Stimulated activated naive CD8-positive, alpha-beta T cell treated with anti-CD3 and anti-CD28 coated beads, Interleukin-15, Interleukin-2, amounts not matched to agents 100 U/mL and 50 U/mL, for 24 hours (primary cell): ENCODE data around the gene ANKH.

Experiments used
- ATAC-seq: fragments of 150-1000 bp; cut with Tn5 transposase; one replicate; pipeline ENCODE4 v1.10.0; 2021
- DNase-seq: peaks from one replicate; pipeline ENCODE4 v3.0.0; 2021

Gene ANKH

DNA sequence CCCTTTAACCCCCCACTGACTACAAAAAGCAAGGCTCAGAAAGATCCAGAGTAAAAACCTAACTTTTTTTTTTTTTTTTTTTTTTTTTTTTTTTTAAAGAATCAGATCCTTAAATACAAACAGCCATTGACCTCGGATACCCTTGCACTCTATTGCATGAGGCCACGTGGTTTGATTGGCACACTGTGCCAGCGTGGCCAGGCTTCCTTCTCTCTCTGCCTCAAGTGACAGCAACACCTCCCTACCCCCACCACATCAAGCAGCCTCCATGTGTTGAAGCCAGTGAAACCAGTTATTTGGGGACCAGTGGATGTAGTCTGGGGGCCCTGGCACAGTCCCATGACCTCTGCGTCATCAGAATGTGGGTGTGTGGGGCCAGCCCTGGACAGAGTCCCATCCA is 135.6 kb downstream of the ANKH start:
- ATAC-seq: no peak

DNA sequence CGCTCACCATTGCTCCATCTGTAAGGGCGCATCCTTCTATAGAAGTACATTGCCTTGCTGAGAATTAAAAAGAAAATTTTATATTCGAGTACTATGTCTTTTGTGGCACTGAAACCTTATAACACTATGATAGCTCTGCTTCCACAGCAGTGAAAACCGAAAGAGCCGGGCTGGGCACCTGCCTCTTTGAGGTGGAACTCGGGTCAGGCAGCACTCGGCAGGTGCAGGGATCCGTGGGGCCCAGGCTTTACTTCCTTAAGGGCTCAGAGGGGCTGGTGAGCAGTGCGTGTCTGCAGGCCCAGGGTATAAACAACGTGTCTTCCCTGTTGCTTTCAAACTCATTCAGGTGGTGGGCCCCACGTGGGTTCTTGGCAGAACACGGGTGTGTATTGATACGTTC is 137.2 kb downstream of the ANKH start:
- no peak for ATAC-seq
- DNase-seq: no peak

More for the DNA sequence above, 135.6 kb downstream of the ANKH start:
- DNase-seq: no peak

DNA sequence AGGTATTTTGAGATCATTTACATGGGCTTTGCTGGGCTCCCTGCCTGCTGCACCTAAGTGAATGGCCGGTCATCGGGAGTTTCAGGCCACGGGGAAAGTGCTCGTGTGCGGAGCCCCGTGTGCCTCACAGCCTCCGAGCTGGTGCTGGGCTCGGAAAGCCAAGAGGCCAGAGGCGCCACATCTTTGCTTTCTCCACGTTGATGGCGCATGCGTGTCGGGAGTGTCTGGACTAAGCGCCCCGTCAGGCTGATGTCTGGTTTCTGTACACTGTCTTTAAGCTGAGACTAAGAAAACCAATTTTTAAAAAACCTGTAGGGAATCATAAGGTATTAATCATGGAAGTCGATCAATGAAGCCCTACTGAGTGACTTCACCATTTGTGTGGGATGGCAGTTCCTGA is 137.9 kb downstream of the ANKH start:
- ATAC-seq: no peak
- no peak for DNase-seq

DNA sequence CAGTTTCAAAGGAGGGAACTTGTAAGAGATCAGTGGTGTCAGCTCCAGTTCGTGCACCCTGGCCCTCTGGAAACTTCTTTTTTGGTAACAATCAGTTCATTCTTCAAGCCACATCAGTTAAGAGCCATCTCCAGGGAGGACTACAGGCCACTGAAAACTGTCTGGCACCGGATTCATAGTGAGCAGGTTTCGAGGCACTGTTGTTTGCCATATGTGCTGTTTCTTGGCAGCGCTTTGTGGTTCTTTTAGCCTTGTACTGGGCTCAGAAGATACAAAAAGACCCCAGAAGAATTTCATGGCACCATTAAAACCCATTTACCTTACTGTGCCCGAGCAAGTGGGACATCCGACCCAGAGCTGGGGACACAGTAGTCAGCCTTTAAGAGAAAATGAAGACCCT is 138.6 kb downstream of the ANKH start:
- ATAC-seq (no peak), DNase-seq (no peak)

DNA sequence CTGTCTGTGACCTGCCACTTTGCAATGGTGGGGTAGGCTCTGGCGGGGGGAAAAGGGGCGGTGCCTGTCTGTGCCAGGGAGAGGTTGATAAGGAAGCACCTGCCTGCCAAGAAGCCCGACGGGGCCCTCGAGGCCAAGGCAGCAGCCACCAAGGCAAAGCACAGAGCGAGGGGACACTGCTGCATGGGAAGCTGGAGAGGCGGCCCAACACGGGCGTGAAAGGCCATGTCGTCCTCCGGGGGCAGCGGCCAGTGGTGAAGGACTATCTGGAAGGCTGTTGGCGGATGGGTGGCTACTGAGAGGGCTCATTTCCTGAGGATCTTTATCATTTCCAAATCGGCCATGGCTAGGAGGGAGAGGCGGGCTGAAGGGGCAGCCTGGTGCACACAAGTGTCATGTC is 140.7 kb downstream of the ANKH start:
- DNase-seq (no peak), ATAC-seq (no peak)

DNA sequence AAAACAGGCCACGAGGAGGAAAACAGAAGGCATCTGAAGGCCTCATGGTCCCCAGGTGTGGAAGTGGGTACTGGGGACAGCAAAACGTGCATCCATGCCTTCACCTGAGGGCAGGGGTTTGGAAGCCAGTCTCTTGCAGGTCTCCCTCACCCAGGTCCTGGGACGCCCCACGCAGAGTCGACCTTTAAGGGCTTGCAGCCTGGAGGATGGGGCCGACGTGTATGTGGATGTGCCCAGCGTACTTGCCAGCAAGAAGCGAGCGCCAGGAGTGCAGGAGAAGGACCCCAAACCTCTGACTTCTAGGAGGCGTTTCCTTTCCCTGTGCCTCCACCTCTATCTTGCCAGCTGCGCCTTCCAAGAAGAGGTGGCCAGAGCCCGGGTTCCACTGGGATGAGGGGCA is 141.1 kb downstream of the ANKH start:
- DNase-seq (no peak), ATAC-seq (no peak)

DNA sequence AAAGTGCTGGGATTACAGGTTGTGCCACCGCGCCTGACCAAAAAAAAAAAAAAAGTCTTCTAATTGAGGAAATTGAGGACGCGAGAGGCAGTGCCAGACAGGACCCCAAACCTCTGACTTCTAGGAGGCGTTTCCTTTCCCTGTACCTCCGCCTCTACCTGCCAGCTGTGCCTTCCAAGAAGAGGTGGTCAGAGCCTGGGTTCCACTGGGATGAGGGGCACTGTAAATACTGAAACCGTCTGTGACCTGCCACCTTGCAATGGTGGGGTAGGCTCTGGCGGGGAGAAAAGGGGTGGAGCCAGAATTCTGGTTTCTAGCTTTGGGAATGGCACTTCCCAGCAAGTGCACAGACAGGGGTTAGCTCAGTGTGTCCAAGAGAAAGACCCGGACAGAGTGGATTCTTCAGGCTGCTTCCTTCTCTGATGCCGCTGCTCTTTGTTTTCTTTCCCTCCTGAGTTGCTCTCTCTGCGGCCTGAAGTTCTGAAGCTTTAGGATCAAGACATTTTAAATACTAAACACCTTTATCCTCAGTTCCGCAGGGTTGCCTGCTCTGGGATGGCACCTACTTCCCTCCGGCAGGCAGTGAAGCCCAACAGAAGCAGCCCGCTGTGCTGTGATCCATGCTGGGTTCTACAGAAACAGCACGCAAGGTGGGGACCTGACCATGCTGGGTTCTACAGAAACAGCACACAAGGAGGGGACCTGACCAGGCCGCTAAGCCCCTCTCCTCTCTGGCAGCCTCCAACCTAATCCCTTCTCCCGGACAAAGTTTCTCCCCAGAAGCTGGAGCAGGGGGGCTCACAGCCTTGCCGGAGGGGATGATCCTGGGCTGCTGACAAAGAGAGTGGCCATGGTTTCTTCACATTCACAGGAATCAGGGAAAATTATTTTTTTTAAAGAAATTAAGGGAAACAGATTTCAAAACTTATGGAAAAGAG is 141.9 kb downstream of the ANKH start:
- no peak for DNase-seq
- ATAC-seq: no peak

DNA sequence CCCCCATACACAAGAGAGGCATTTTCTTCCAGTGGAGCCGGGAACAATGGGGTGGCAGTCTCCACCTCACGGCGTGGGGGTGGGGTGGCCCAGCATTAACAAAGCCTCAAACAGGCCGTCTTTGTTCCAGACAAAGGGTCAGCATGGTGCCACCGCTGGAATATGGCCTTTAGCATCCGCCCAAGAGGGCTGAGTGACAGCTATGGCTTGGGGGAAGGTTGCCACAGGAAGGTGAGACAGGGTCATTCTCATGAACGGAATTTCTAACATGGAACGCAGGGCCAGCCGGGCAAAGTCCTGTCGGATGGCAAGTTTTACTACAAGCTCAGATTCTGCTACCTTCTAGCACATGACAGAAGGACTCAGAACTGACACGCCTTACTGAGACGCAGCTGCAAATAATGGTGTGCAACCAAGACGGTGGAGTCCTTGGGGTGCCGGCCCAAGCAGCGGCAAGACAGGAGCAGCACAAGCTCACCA is 143.1 kb downstream of the ANKH start:
- ATAC-seq: no peak

DNA sequence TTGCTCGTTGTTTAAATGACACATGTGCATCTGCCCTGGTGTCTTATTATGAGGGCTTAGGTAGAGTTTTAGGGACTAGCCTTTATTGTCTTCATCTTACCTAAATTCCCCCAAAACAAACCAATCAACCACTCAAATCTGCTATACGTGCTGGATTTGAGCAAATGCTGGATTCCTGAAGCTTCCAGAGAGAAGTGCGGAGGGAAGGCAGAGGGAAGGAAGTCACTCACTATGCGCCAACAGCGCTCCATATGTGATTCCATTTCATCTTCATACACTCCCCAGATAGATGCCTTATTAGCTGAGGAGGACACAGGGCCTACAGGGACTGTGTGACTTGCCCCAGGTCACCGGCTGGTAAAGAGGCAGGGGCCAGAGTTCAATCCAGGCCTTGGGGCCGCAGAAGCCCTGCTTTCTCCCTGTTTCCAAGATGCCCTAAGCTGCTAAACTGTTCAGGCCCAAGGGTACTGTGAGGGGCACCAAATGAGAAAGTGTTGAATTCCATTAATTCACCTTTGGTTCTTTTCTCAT is 143.6 kb downstream of the ANKH start:
- DNase-seq: no peak
- ATAC-seq: no peak

More for the DNA sequence above, 143.1 kb downstream of the ANKH start:
- no peak for DNase-seq

DNA sequence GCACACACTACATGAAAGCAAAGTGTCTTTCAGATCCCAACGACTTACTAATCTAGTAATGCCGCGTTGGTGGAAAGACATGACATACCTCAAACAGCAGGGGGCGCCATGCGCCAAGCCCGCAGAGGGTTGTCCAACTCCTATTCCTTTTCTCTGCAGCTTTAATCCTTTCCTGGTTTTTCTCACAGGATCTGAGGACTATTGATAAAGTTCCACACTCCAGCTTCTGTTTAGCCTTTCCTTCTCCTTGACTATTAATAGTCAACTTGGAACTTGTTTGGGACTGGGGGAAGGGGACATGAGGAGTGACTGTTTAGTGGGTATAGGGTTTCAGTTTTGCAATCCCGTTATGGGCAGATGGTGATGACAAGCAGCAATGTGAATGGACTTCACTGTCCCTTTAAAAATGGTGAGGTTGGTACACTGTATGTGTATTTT is 144.1 kb downstream of the ANKH start:
- ATAC-seq: peak; percentile 58
- DNase-seq: peak; percentile 83

DNA sequence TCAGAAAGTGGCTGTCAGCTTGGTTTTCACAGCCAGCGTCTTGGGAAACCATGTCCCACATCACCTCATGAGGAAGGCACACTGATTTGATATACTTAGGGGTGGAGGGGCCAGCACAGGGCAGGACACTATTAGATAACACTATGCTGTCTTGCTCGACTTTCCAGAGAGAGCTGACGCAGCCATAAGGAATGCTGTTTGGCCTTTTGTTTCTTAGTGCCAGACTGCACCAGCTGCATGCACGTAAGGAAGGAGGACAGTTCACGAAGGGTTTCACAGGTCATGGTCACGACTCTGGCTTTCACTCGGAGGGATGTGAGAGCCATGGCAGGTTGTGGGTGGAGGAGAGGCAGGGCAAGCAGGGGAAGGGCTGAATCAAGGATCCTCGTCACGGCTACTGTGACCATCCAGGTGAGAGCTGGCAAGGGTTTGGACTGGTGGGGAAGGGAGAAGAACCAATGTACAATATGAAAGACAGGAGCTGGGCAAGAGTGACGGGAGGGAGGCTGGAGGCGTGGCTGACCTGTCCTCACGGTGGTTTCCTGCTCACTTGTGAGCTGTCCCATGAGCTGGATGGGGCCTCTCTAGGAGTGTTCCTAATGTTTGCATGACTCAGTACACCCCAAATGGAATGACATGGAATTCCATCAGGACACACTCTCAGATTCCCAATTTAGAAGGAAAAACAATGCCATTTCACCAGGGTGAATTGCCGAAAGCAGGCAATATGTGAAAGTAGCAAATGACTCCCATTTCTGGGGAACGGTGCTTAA is 145.3 kb downstream of the ANKH start:
- ATAC-seq: no peak
- no peak for DNase-seq

DNA sequence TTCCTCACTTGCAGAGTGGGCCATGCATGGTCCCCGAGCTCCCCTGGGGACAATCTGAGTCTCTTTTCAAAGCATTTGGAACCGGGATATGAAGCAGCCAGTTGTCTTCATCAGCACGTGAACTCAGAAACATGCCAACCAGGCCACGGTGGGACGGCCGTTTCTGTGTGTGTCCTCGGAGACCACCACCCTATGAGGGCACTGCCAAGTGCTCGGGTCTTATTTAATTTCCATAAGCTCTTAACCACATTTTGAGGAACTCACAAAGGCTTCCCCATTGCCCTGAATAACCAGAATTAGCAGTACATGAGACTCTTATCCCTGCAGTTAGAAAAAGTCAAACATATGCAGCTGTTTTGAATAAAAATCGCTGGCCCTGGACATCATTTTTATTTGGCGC is 146.9 kb downstream of the ANKH start:
- no peak for DNase-seq

DNA sequence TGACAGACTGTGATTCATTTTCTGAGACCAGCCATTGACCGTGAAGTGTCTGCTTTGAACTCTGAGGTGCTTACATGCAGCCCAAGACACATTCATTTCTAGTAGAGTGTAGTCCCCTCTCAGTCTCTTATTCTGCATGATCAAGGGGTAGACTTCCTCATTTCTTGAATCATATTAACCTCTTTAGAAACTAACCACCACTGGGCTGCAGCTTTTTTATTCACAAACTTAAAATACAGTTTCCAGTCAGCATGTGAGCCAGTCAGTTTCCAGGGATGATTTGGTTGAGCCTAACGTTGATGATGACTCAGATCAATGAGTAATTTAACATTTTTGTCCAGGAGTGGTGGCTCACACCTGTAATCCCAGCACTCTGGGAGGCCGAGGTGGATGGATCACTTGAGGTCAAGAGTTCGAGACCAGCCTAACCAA is 147.9 kb downstream of the ANKH start:
- ATAC-seq: peak; percentile 67
- no peak for DNase-seq

More for the DNA sequence above, 146.9 kb downstream of the ANKH start:
- no peak for ATAC-seq

DNA sequence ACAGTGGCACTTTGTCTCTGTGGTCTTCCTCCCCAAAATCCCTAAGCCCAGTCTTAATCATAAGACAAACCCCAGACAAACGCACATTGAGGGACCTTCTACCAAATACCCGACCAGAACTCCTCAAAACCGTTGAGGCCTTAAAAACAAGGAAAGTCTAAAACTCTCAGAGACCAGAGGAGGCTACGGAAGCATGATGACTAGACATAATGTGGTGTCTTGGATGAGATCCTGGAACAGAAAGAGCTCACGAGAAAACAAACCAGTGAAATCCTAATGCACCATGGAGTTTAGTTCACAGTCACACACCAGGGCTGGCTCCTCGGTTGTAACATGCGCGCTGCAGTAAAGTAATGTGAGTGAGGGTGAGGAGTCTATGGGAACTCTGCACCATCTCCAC is 148.7 kb downstream of the ANKH start:
- DNase-seq: no peak
- no peak for ATAC-seq

DNA sequence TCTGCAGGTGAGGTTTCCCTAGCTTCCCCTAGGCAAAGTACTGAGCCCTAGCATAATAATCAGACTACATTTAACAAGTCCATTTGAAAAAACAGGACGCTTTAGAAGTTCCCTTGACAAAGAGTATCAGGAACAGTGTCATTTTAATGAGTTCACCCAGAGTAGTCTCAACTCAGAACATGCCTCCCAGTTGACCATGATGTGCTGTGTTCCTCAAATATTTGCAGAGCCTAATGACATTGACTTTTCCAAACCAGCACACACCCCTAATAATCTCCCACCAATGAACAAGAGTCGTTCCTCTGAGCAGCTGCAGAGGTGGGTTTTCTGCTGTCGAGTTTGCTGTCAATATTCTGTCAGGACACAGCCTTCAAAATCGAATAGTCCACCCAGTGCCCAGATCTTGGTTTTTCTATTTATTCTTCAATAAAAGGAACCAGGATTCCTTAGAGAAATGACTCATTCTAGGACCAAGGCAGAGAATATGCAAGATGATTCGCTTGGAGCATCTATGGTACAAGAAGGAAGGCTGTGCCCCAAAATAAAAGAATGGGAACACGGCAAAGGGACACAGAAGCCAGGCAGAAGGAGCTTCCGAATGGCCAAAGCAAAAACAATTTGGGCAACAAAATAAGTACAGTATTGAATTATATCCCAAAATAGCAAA is 149.5 kb downstream of the ANKH start:
- DNase-seq (no peak), ATAC-seq (no peak)

DNA sequence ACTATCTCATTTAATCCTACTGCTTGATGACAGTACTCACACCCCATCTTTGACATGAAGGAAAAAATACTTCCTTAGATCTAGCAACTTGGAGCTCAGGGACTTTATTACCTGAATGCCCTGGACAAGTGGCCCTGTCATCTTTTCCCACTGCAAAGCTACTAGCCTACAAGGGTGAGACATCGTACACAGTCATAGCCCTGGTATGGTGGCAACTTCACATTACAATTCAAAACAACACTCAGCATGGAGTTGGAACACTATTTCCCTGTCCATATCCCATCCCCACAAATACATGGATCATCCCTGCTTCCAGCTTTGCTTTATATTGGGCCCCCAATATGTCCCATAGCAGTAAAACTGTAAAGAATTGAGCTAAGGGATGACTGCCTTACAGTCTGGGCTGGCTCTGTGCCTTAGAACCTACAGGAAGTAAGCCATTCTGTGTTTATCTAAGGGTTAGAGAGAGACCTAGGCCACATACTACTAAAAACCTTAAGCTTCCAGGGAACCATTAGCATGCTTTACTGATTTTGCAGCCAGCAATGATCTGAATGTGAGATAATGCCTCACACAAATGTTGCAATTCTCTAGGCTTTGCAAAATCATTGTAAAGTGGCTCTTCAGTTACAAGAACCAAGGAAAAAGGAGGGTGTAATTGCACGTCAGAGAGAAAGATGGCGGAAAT is 151.2 kb downstream of the ANKH start:
- no peak for DNase-seq

DNA sequence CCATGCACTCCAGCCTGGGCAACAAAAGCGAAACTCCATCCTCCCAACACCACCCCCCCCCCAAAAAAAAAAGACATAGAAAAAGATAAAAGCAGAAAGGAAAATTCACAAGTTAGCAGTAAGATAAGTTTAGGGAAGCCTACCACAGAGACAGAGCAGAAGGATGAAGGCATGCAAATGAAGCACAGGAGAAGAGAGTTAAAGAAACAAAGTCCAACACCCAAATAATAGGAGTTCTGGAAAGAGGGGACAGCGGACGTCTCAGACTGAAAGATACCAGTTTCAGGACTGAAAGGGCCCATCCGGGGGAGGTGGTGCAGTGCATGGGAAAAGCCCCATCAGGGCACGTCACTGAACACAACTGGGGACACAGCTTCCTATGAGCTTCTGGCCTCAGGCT is 152.8 kb downstream of the ANKH start:
- no peak for DNase-seq
- no peak for ATAC-seq

More for the DNA sequence above, 151.2 kb downstream of the ANKH start:
- ATAC-seq: no peak

DNA sequence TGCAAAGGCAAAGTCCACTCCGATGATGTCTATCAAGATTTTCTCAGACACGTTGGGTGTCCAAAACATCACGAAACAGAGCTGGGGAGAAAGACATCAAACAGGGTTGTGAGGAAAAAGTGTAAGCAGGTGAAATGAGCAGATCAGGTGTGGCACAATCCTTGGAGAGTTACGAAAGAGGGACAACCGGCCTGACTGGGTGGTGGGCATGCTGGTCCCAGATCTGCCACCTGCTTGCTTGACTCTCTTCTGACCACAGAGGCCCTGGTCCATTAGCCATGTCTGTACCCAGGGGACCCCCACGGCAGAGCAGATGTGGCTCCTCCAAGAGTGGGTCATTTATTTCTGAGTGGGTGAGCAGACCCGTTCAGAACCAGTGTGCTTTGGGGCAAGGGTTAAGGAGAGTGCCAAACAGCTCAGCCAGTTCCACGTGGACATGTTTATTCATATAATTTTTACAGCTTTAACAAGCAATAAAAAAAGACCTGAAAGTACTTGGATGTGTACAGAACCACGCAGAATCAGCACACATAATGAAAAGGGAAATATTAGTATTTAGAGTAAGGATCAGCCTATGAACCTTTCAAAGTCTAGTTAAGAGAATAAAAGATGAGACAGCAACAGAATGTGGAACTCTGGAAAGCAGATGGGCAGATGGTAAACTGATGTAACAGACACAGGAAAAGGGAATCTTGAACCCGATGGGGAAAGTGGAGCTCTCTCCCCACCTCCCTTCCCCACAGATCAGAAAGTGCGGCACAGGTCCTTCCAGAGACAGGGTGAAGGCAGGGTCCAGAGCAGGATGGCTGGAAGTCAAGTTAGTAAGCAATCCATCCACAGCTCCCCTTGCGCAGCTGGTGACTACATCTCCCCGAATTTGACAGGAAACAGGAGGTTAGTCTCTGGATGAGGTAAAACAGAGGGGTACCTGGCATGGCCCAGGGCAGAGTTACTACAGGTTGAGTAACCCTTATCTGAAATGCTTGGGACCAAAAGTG is 154.5 kb downstream of the ANKH start:
- DNase-seq: no peak
- ATAC-seq: no peak

DNA sequence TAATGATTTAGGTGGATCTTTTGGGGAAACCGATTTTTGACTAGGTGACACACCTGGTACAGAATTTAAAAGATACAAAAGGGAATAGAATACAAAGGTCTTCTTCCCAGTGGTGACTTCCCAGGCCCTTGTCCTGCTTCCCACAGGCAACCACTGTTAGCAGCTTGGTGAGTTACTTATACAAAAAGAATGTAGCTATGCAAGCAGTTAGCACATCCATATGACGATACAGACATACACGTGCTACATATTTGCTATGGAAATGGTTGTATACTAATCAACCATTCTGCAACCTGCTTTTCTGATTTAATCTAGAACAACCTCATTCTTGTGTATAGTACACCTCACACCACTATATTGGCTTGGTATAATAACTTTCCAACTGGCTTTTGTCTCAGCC is 156.1 kb downstream of the ANKH start:
- no peak for ATAC-seq
- DNase-seq: no peak

DNA sequence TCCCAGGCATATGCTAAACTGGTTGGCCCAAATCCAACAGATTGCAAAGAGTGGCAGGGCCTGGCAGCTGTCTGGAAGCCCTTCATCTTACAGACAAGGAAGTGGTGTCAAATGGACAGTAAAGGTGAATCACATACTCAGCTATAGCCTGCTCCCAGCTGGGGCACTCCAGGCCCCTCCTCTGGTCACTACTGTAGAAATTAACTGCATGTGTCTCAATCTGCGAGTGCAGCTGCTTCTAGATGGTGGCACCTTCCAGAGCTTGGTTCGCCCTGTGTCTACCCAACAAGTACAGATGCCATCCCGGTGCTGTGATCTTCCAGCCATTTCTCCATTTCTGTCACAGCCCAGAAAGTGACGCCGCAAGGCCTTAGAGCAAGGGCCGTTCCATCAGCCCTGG is 156.9 kb downstream of the ANKH start:
- ATAC-seq: no peak
- no peak for DNase-seq
